GM21423 (cell line): ENCODE data around the gene TACR2.

Source experiments
- ATAC-seq: cut with Tn5 transposase; IDR thresholded peaks from one replicate; pipeline ENCODE4 v1.9.1; 2021; ENCODE audit warnings: mild to moderate bottlenecking, moderate library complexity; ENCODE audit not compliant: unreplicated experiment

The TACR2 gene

GRCh38 chr10:69416695-69417094 is at the start of gene TACR2:
Gene TACR2 (minus strand): TSS chr10:69416918. CDS start chr10:69416323, 595 bp downstream.
- ATAC-seq = no peak

GRCh38 chr10:69466158-69466490 is 49.4 kb upstream of the TACR2 start:
- ATAC-seq = no peak

DNA sequence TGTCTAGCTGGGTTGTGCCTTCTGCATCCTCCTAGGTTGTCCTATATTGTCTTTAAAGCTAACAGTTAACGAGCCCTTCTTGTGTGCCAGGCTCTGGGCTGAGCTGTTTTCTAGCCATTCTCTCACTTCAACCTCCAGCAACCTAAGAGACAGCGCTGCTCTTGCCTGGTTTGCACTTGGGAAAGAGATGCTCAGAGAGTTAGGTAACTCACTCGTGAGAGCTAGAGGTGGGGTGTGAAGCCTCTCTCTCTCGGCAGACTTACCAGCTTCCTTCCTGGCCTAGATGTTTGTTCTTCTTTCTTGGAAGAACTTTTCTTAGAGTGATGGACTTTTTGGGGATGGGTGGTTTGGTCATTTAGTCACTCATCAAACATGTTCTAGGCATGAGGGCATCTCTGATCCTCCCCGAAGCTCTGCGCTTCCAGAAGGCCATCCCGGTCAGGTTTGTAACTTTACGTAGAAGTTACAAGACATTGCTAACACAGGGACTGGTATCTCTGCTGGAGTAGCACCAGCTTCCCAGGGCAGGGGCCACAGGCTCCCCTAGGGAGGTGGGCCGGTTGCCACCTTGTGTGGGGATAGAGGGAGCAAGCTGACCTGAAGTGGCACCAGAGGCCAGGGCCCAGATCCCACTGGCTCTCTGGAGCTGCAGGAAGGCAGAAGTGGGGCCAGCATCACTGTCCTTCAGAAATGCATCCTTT is 48.9 kb upstream of the TACR2 start:
- no peak for ATAC-seq

DNA sequence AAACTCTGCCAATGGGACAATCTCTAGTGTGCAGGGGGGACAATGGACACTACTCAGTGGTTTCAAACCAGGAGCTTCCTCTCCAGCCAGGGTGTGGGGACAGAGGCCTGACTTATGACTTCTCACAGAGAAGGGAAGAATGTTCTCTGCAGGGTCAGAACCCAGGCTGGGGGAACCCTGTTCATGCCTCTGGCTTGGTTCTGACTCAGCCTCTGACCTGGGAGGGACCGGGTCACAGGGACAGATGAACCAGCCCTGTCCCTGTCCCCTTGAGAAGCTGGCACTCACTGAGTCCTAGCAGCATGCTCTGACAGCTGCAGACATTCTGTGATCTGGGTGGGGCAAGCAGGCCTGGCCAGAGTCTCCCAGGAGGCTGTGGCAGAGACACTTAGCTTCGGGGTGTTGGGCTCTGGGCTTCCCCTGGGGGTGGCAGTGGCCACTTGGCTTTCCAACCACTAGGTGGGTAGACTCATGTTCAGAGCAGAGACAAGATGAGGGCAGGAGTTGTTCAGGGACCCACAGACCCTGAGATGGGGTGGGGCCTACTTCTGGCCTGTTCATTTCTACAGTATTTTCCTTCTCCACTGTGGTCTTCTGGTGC is 48.2 kb upstream of the TACR2 start:
- no peak for ATAC-seq

DNA sequence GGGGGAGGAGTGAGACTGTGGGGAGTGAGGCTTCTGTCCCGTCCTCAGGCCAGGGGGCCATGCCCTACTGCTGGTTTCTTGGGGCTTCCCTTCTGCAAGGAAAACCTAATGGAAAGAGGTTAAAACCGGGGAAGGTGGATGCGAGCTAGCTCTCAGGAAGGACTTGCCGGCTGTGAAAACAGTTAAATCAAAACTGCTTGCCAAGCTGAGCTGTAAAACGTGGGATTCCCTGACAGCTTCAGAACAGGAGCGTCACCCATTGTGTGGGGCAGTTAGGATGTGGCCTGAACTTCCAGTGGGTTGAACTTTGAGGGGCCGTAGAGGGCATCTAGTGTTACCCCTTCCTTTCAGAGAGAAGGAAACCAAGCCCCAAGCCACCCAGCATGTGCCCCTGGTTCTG is 47.7 kb upstream of the TACR2 start:
- no peak for ATAC-seq

DNA sequence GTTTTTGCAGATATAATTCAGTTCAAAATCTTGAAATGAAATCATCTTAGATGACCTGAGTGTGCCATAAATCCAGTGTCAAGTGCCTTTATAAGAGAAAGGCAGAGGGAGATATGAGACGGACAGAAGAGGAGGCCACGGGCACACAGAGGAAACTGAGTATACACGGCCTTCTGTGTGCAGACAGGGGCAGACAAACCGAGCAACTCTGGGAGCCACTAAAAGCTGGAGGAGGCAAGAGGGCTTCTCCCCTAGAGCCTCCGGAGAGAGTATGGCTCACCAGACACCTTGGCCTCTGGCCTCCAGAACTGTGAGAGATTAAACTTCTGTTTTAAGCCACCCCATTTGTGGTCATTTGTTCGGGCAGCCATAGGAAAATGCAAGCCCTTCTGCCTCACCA is 47.2 kb upstream of the TACR2 start:
- no peak for ATAC-seq

DNA sequence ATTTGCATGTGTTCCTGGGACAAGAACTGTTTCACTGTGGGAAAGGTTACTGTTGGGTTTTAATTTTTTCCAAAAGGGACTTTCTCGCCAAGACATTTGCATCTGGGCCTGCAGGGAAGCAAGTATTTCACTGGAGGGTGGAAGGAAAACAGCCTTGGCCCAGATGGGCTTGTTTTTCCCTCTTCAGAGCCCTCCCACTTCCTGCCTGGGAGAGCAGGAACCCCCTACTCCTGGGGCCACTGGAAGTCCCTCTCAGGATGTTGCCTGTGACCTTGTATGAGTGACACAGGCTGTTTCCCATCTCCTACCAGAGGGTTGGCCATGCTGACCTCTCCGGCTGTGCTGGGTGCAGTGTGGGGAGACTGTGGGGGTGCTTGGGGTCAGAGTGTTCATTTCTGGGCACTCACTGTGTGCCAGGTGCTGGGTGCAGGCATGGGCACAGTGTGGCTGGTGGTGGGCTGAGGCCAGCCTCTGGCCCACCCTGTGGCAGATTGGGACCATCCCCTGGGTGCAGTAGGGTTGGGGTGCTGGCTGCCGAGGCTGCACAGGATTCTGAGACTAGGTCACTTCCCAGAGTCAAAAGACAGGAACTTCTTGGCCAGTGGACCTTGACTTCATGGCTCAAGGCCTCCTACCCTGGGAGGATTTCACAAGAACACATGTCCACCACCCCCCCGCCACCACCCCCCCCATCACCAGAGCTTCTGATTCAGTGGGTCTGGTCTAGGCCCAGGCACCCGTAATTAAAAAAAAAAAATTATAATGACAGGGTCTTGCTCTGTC is 44.7 kb upstream of the TACR2 start:
- no peak for ATAC-seq

DNA sequence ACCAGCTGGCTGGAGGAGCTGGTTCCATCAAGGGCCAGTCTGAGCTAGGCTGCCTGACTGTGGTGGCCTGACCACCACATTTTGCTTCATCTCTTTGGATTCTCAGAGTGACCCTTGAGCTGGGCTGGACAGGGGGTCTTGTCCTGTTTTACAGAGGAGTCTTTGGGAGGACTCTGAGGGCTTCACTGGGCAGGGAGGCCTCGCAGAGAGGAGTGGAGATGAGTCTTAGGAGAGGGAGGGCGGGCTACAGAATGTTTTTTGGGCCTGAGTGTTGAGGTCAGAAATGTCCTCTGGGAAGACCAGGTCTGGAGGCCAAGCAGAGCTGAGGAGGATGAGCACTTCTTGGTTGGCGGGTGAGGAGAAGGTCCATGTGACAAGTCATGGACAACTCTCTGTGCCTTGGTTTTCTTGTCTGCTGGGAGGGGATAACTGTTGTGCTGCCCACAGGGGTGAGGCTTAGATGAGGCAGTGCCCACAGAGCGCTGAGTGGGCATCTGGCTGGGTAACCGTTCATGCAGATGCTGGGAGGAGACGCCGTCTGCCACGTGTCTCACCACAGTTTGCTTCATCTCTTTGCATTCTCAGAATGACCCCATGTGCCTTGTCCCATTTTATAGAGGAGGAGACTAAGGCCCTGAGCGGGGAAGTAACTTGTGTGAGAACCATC is 44.0 kb upstream of the TACR2 start:
- ATAC-seq = no peak

DNA sequence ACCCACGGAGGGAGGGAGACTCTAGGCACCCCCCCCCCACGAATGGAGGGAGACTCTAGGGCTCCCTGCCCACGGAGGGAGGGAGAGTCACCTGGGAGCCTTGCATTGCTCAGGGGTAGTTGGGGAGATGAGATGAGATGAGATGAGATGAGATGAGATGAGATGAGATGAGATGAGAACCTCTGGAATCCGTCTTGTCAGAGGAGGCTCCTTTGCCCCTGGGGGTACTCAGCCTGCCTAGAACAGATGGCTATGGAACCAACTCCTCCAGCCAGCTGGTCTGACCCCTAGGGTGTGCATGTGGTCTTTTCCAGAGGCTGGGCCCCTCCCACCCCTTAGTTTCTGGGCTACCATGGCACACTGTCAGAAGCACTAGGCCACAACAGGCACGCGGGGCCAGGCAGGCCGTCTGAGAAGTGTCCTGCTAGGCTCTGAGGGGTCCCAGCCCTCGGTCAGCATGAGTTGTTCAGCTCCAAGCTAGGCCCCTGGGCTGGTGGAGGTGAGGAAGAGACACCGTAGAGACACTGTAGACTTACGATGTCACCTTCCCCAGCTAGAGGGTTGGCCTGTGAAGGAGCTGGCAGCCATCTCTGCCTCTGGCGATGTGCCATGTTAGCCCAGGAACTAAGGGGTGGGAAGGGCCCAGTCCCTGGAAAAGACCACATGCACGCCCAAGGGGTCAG is 43.3 kb upstream of the TACR2 start:
- ATAC-seq = no peak

DNA sequence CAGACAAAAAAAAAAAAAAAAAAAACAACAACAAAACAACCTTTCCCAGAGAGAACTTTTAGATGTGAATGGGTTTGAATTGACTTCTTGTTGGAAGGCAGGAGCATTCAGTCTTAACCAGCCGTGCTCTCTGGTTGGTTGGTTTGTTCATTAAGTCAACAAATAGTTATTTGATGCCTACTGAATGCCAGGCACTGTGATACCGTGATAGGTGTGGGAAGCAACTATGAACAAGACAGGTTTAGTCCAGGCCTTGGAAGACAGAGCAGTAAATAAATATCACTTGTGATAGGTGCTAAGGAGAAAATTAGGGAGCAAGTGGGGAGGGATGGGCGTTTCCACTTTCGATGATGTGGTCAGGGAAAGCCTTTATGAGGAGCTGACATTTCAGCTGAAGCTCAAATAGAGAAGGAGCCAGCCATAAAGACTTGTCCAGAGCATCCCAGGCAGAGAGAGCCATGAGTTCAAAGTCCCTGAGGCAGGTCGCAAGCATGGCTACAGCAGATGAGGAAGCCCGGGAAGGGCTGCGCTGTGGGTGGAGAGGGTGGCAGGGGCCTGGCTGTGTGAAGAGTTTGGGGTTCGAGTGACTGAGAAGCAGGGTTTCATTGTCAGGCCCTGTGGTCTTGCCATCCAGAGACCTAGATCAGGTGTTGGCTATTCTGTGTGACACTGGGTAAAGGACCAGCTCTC is 42.5 kb upstream of the TACR2 start:
- no peak for ATAC-seq

DNA sequence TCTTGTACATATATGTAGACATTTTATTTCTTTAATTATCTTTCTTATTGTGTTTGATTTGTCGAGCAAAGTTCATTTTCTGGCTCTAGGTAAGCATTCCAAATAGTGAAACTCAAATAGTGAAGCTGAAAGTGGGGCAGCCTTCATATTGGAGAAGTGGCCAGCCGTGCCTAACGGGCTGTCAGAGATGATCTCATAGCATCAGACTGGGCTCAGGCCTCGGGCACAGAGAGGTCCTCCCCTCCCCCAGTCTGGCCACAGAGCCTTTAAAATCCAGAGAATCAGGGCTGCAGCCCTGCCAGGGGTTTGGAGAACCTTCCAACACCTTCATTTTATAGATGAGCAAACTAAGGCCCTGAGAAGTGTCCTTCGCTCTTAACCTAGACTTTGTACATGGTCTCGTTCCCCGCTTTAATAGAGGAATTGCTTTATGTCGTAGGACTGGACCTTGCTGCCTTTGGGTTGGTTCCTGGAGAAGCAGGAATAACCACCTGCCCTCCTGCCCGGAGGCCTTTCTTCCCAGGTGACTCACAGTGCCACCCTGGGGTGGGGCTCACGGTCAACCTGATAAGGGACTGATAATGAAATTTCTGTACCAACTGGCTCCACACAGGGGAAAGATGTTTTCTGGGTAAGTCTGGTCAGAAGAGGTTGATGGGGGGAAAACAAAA is 41.8 kb upstream of the TACR2 start:
- ATAC-seq = no peak

- ATAC-seq = no peak
These were observed 41.1 kb upstream of the TACR2 start for GRCh38 chr10:69457771-69458237.

DNA sequence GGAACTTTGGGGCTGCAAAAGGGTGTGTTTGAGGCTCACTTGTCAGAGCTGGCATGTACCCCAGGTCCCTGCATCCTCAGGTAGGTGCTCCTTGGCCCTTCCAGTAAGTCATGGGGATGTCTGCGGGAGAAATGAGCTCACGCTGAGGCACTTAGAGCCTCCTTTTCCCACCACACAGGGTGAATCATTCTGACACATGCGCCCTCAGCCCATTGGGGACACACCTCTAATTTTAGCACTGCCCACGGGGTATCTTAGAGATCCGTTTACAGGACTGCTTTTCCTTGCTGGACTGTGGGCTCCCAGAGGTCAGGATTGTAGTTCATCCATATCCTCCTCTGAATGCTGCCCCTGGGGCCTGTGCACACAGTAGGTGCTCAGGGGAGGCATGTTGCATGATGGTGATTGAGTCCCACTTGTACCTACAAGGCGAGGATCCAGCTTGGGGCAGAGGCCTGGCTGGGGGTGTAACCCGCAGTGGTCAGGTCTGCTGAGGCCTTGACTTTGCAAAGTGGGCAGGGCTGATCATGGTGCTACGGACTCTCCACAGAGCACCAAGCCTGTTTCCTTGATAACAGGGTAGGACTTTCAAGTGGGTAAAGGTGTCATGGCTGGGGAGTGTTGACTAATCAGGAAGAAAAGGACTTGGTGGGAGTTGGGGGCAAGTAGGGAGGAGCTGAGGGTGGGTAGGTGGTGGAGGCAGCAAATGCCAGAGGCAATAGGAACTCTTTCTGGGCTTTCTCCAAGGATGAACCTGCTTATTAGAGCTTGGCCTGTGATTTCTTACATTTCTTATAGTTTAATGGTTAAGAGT is 40.4 kb upstream of the TACR2 start:
- no peak for ATAC-seq

DNA sequence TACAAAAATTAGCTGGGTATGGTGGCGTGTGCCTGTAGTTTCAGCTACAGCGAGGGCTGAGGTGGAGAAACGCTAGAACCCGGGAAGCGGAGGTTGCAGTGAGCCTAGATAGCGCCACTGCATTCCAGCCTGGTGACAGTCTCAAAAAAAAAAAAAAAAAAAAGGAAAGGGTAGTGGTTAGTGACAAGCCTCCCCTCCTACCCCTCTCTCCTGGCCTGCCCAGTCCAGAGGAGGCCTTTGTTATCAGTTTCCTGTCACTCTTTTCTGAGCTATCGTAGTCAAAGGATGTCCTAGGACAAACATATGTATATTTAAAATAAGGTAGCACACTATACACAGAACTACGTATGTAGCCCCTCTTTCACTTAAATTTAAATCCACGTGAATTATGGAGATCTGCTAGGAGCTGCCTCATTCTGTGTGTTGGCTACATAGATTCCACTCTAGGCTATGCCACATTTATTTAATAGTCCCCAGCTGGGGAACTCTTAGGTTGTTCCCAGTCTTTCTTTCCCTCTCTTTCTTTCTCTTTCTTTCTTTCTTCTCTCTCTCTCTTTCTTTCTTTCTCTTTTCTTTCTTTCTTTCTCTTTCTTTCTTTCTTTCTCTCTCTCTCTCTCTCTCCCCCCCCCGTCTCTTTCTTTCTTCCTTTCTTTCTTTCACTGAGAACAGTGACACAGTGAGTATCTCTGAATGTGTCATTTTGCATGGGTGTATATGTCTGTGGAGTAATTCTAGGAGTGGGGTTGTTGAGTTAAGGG is 38.5 kb upstream of the TACR2 start:
- no peak for ATAC-seq

DNA sequence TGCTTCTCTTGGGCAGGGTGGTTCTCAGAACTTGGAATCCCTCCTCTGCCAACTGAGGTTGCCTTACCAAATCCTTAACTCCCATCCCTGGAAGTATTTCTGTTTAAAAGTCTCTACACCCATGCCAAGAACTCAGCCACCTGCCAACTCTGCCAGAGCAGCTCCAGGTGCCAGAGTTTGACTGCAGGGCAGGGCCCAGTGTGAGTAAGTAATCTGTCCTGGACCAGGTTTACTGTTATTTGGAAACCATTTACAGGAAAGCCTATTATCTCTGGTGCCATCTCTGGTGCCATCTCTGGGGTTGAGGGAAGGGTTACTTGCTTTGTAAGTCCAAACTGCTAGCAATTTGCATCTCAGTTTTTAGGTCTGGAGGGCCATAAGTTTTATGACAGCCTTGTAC is 37.1 kb upstream of the TACR2 start:
- no peak for ATAC-seq

DNA sequence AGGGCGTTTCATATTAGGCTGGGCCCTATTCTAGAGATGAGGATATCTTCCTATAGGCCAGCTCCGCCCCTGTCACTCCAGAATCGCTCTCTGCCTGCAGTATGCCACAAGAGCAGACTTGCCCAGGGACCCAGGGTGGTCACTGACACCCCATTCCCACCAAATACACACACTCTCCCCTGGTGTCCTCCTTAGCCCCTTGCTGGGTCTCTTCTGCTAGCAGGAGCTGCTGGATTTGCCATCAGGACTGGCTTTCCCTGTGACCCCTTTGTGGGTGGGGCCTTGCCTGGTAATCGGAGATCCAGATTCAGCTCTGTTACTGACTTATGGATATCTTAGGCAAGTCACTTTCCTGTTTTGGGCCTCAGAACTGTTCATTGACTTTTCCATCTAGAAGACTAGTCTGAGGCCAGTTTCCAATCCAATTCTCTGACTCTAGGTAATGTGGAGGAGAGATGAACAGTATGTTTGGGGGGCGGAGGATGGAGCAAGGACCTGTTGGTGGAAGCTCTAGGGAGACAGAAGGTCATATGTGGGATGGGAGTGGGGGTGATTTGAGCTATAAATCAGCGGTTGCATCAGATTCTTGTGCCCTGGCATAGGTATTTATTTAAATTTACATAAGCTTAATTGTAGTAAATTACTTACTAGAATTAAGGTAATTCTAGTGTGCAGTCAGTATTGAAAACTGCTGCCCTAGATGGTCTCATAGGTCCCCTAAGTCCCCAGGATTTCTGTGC is 36.1 kb upstream of the TACR2 start:
- no peak for ATAC-seq

DNA sequence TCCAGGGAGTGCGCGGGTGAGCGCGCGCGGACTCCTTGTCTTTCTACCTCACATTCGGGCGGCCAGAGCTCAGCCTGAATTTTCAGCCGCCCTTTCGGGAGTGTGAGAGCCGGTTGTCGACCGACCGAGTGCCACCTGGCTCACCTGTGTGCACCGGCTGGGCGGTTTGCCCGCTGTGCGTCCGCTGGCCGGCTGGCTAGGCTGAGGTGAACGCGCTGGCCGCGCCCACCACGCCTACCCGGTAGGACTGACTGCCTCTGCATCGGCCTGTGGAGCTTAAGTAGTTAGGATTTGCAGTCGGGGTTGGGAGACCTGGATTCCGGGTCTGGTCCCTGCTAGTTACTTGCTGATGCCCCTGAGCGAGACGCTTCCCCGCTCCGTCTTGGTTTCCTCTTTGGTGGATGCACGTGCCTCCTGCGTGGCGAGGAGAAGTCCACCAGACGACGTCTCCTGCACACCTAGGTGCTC is 35.1 kb upstream of the TACR2 start:
- no peak for ATAC-seq
